GM23248 (cell line): Measurements from ENCODE around the gene CSMD2. TPM values are rescaled to one million over a fixed set of nuclear protein-coding genes. Genes with fewer than 3 reads are reported as not detected.

ENCODE experiments used
- DNase-seq: peaks from one replicate; pipeline ENCODE4 v3.0.0-alpha.2; 2015
- H2AFZ ChIP-seq: fragments of 200-600 bp; sonication (generic); 2 replicates; pipeline ENCODE4 v1.6.1; 2016; ENCODE audit warnings: antibody characterized with exemption
- H3F3A ChIP-seq: fragments of 200-600 bp; sonication (generic); 2 replicates; pipeline ENCODE4 v1.6.1; 2016; ENCODE audit warnings: mild to moderate bottlenecking, antibody characterized with exemption, mixed run types; ENCODE audit not compliant: insufficient read depth
- H3K27ac ChIP-seq: fragments of 200-600 bp; sonication (generic); 2 replicates; pipeline ENCODE4 v1.5.1; 2016; ENCODE audit warnings: mild to moderate bottlenecking
- H3K27me3 ChIP-seq: fragments of 200-600 bp; sonication (generic); replicated peaks from 2 replicates; pipeline ENCODE4 v1.6.1; 2016; ENCODE audit warnings: mild to moderate bottlenecking; ENCODE audit not compliant: insufficient read depth
- H3K36me3 ChIP-seq: fragments of 200-600 bp; sonication (generic); 2 replicates; pipeline ENCODE4 v1.6.1; 2016; ENCODE audit warnings: low read depth, mild to moderate bottlenecking
- H3K4me1 ChIP-seq: fragments of 200-600 bp; sonication (generic); 2 replicates; pipeline ENCODE4 v1.6.1; 2016; ENCODE audit warnings: mild to moderate bottlenecking; ENCODE audit not compliant: insufficient read depth
- H3K4me2 ChIP-seq: fragments of 200-600 bp; sonication (generic); one replicate; pipeline ENCODE4 v1.6.1; 2016; ENCODE audit warnings: mild to moderate bottlenecking; ENCODE audit not compliant: unreplicated experiment
- H3K4me3 ChIP-seq: fragments of 200-600 bp; sonication (generic); 2 replicates; pipeline ENCODE4 v1.5.1; 2016; ENCODE audit warnings: mild to moderate bottlenecking
- H3K79me2 ChIP-seq: fragments of 200-600 bp; sonication (generic); 2 replicates; pipeline ENCODE4 v1.6.1; 2016; ENCODE audit warnings: mild to moderate bottlenecking; ENCODE audit not compliant: insufficient read depth
- H3K9ac ChIP-seq: fragments of 200-600 bp; sonication (generic); 2 replicates; pipeline ENCODE4 v1.6.1; 2016; ENCODE audit warnings: mild to moderate bottlenecking
- H3K9me2 ChIP-seq: fragments of 200-600 bp; sonication (generic); 2 replicates; pipeline ENCODE4 v1.6.1; 2016; ENCODE audit warnings: mixed run types, mild to moderate bottlenecking, moderate library complexity; ENCODE audit not compliant: insufficient read depth
- H3K9me3 ChIP-seq: fragments of 200-600 bp; sonication (generic); one replicate; pipeline ENCODE4 v1.6.1; 2017; ENCODE audit warnings: low read depth
- H4K20me1 ChIP-seq: fragments of 200-600 bp; sonication (generic); 2 replicates; pipeline ENCODE4 v1.6.0; 2016; ENCODE audit not compliant: insufficient read depth
- EZH2 ChIP-seq: fragments of 200-600 bp; sonication (generic); IDR thresholded peaks from 2 replicates; pipeline ENCODE4 v1.6.1; 2018; ENCODE audit warnings: antibody characterized with exemption, mild to moderate bottlenecking; ENCODE audit not compliant: insufficient read depth, poor library complexity, severe bottlenecking
- EZH2phosphoT487 ChIP-seq: fragments of 200-600 bp; sonication (generic); IDR thresholded peaks from 2 replicates; pipeline ENCODE4 v1.6.1; 2018; ENCODE audit warnings: antibody characterized with exemption, moderate library complexity, mild to moderate bottlenecking, low read depth; ENCODE audit not compliant: insufficient read depth
- WGBS, 2 experiments: methylation state at CpG; one replicate each; pipeline ENCODE4 v1.1.6; 2015 to 2017; ENCODE audit warnings: low lambda C conversion rate in 2 of 2, low coverage in 1 of 2; ENCODE audit errors: missing lambda C conversion rate in 2 of 2; 5-methylcytosine and 5-hydroxymethylcytosine counted together
- in situ Hi-C: fragments of 300-500 bp; cut with MboI; formaldehyde crosslinking; loops from 2 replicates; pipeline ENCODE4 v1.15.0; 2020
- polyA plus RNA-seq: library from polyadenylated mRNA; unstranded; fragments of >200 nt; fragmentation: Nextera tagmentation; extraction: Ambion mirVana; gene quantifications from 2 replicates; pipeline ENCODE4 v1.2.1, GENCODE V29; 2016
- total RNA-seq: library from RNA; depleted of rRNA; stranded (reverse); fragments of >200 nt; shearing (Covaris generic); gene quantifications from 2 replicates; pipeline ENCODE4 v1.2.3, GENCODE V29; 2014

The CSMD2 gene
- total and polyA plus RNA-seq, 2 experiments from 2014 or later = 4.5 to 7.1 TPM

DNA sequence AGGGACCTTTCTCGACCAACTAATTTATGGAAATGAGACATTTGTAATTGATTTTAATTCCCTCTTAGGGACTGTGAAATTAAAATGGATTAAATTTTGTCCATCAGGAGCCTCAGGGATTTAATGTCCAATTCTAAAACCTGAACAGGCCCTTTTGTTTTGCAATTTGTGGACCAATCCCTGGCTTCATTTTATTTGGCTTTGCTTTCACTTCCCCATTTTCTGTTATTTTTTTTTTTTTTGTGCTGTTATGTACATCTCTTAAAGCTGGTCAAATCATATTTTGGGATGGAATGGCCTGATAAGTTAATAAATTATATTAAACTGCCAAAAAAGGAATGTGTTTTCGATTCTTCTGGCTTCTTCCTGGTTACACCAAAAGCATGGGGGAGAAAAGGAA, 663.7 kb downstream of the CSMD2 start:
- no peak overlapping the region for H3K27ac ChIP-seq
- no peaks in the 10 kb centered on the region for H4K20me1 ChIP-seq
- no peaks in the 10 kb centered on the region for H3K9me3 ChIP-seq
- in situ Hi-C loops = no loop called here
- no peaks in the 10 kb centered on the region for H3K27me3 ChIP-seq
- H2AFZ ChIP-seq = no peak overlapping the region
- no peaks in the 10 kb centered on the region for H3K36me3 ChIP-seq
- no peaks in the 10 kb centered on the region for H3F3A ChIP-seq
- TF ChIP-seq EZH2 = no peak
- TF ChIP-seq EZH2phosphoT487 = no peak
- H3K4me2 ChIP-seq = no peak overlapping the region
- peaks cover 8% of the 10 kb centered on the region for H3K4me1 ChIP-seq
- no peaks in the 10 kb centered on the region for H3K79me2 ChIP-seq
- H3K4me3 ChIP-seq = no peak overlapping the region
- no peak overlapping the region for H3K9ac ChIP-seq
- no peak for DNase-seq
- 82% methylated on average over 2 of the region's 2 CpGs for WGBS, 2 experiments
- H3K9me2 ChIP-seq = no peaks in the 10 kb centered on the region

DNA sequence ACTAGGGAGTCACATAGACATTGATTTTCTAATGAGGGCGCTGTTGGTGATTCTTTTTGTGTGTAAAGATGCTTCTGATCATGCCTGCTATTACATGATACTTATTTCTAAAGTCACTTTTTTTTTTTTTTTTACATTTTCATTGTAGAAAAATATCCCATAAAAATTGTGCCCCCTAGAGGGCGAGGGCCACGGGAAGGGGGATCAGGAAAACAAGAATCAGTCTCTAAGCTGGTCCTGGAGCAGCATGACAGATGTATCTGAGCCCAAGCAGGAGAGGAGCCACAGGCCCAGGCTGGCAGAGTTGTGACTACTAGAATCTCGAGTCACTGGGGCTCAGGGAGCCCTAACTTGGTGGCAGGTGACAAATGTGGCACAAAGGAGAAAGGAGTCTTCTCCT, 664.5 kb downstream of the CSMD2 start:
- Histone ChIP-seq H3K79me2 (no peaks in the 10 kb centered on the region), H3K9ac (no peak overlapping the region), H2AFZ (no peak overlapping the region), H3K36me3 (peaks cover 8% of the 10 kb centered on the region; the same call in 1 of the 2 replicates), H3K4me1 (peaks cover 8% of the 10 kb centered on the region), H3K27me3 (no peaks in the 10 kb centered on the region), H3K9me2 (no peaks in the 10 kb centered on the region), H3K4me2 (no peak overlapping the region), H3K4me3 (no peak overlapping the region), H3F3A (no peaks in the 10 kb centered on the region), H3K27ac (no peak overlapping the region), H4K20me1 (no peaks in the 10 kb centered on the region), H3K9me3 (no peaks in the 10 kb centered on the region)
- in situ Hi-C loops = no loop called here
- peak; percentile 16 for DNase-seq
- 60 to 66% methylated on average over 4 of the region's 4 CpGs for WGBS, 2 experiments
- no peak for TF ChIP-seq EZH2phosphoT487
- no peak for TF ChIP-seq EZH2

DNA sequence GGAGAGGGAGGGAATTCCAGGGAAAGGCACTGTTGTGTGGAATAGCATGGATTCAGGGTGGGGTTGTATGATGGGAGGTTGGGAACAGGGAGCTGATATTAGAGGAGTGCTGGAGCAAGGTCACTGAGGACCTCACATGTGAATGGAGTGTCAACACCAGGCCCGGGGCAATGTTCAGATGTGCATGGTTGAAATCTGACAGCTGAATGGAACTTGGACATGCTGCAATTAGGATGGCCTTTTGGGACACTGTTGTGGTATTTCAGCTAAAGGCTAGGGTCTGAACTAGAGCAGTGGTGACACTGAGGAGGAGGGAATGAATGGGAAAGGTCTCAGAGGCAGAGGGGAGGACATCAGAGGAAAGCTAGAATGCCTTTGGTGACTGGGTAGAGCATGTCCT, 667.6 kb downstream of the CSMD2 start:
- TF ChIP-seq EZH2 (no peak), EZH2phosphoT487 (no peak)
- 94 to 100% methylated on average over 1 of the region's 1 CpG for WGBS, 2 experiments

DNA sequence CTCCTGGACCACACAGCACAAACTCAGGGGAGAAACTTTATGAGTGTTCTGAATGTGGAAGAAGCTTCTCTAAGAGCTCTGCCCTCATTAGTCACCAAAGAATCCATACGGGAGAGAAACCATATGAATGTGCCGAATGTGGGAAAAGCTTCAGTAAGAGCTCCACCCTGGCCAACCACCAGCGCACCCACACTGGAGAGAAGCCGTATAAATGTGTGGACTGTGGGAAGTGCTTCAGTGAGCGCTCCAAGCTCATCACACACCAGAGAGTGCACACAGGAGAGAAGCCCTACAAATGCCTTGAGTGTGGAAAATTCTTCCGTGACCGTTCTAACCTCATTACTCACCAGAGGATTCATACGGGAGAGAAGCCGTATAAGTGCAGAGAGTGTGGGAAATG, 670.1 kb downstream of the CSMD2 start:
- TF ChIP-seq EZH2 (no peak), EZH2phosphoT487 (no peak)
- Histone ChIP-seq H3K9me3 (no peaks in the 10 kb centered on the region), H3K36me3 (peaks cover 54% of the 10 kb centered on the region), H3K9ac (no peak overlapping the region), H3K27ac (no peak overlapping the region), H3F3A (no peaks in the 10 kb centered on the region), H3K79me2 (no peaks in the 10 kb centered on the region), H3K27me3 (no peaks in the 10 kb centered on the region), H3K9me2 (no peaks in the 10 kb centered on the region), H3K4me2 (no peak overlapping the region), H3K4me1 (no peaks in the 10 kb centered on the region), H3K4me3 (no peak overlapping the region), H4K20me1 (no peaks in the 10 kb centered on the region), H2AFZ (no peak overlapping the region)
- 96 to 99% methylated on average over 9 of the region's 9 CpGs for WGBS, 2 experiments
- DNase-seq = peak; percentile 26
- in situ Hi-C loops = no loop called here

More for the DNA sequence above, 667.6 kb downstream of the CSMD2 start:
- Histone ChIP-seq H3K4me3 (no peak overlapping the region), H3K4me1 (peaks cover under 1% of the 10 kb centered on the region; the same call in 1 of the 2 replicates), H3K9me2 (no peaks in the 10 kb centered on the region), H3K79me2 (no peaks in the 10 kb centered on the region), H3F3A (no peaks in the 10 kb centered on the region), H3K9me3 (no peaks in the 10 kb centered on the region), H3K27me3 (no peaks in the 10 kb centered on the region), H2AFZ (no peak overlapping the region), H4K20me1 (no peaks in the 10 kb centered on the region), H3K36me3 (peaks cover 36% of the 10 kb centered on the region), H3K9ac (no peak overlapping the region), H3K27ac (no peak overlapping the region), H3K4me2 (no peak overlapping the region)
- DNase-seq = no peak
- in situ Hi-C loops = no loop called here

DNA sequence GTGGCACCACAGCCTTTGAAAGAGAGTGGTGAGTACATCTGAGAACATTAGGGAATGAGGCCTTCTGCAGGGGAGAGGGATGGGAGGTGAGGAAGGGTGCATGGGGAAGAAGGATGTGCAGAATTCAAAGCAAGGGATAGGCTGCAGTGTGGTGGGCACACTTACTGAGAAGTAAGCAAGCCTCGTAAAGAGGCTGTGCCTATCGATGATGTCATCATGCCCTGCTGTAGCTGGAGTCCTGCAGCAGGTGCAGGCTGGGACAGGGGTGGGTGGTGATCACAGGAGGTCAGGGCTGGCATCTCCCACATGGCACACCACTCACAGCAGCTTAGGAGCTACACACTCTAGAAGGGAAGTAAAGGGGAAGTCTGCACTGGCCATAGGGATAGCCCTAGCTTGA, 676.4 kb downstream of the CSMD2 start:
- Histone ChIP-seq H3F3A (no peaks in the 10 kb centered on the region), H3K9ac (no peak overlapping the region), H3K27ac (no peak overlapping the region), H3K36me3 (peaks cover 41% of the 10 kb centered on the region), H3K9me2 (no peaks in the 10 kb centered on the region), H4K20me1 (no peaks in the 10 kb centered on the region), H3K4me3 (no peak overlapping the region), H3K4me2 (no peak overlapping the region), H3K9me3 (no peaks in the 10 kb centered on the region), H2AFZ (no peak overlapping the region), H3K4me1 (no peaks in the 10 kb centered on the region), H3K79me2 (no peaks in the 10 kb centered on the region), H3K27me3 (no peaks in the 10 kb centered on the region)
- no peak for TF ChIP-seq EZH2
- no peak for TF ChIP-seq EZH2phosphoT487
- in situ Hi-C loops = no loop called here
- WGBS, 2 experiments = 97 to 100% methylated on average over 2 of the region's 2 CpGs
- no peak for DNase-seq
